MM.1S (cell line): ENCODE measurements around the gene ZKSCAN7.

Experiments used
- DNase-seq: peaks from one replicate; pipeline ENCODE4 v3.0.0-alpha.2; 2015
- H2AFZ ChIP-seq: fragments of 300-600 bp; sonication (generic); 2 replicates; pipeline ENCODE4 v1.6.0; 2016; ENCODE audit warnings: antibody characterized with exemption, low read length
- H3F3A ChIP-seq: fragments of 300-600 bp; sonication (generic); 2 replicates; pipeline ENCODE4 v1.6.1; 2016; ENCODE audit warnings: mild to moderate bottlenecking, antibody characterized with exemption, low read length, moderate library complexity, mixed read lengths; ENCODE audit not compliant: insufficient read depth
- H3K27ac ChIP-seq: fragments of 300-600 bp; sonication (generic); 2 replicates; pipeline ENCODE4 v1.5.1; 2016; ENCODE audit warnings: mild to moderate bottlenecking, low read length
- H3K27me3 ChIP-seq: fragments of 300-600 bp; sonication (generic); replicated peaks from 2 replicates; pipeline ENCODE4 v1.6.0; 2016; ENCODE audit warnings: low read length; ENCODE audit not compliant: insufficient read depth
- H3K36me3 ChIP-seq: fragments of 300-600 bp; sonication (generic); replicated peaks from 2 replicates; pipeline ENCODE4 v1.6.1; 2016; ENCODE audit warnings: mild to moderate bottlenecking, low read length, mixed read lengths; ENCODE audit not compliant: insufficient read depth
- H3K4me1 ChIP-seq: fragments of 300-600 bp; sonication (generic); 2 replicates; pipeline ENCODE4 v1.6.1; 2016; ENCODE audit warnings: low read length, mixed read lengths
- H3K4me2 ChIP-seq: fragments of 300-600 bp; sonication (generic); 2 replicates; pipeline ENCODE4 v1.6.0; 2016; ENCODE audit warnings: low read depth, low read length
- H3K4me3 ChIP-seq: fragments of 300-600 bp; sonication (generic); 2 replicates; pipeline ENCODE4 v1.5.1; 2016; ENCODE audit warnings: low read length, mixed read lengths
- H3K79me2 ChIP-seq: fragments of 300-600 bp; sonication (generic); 2 replicates; pipeline ENCODE4 v1.6.1; 2016; ENCODE audit warnings: mixed run types, low read length, mixed read lengths
- H3K9ac ChIP-seq: fragments of 300-600 bp; sonication (generic); 2 replicates; pipeline ENCODE4 v1.6.1; 2016; ENCODE audit warnings: low read length, mixed read lengths
- H3K9me2 ChIP-seq: fragments of 300-600 bp; sonication (generic); replicated peaks from 2 replicates; pipeline ENCODE4 v1.6.1; 2016; ENCODE audit warnings: mild to moderate bottlenecking, low read length, mixed read lengths; ENCODE audit not compliant: insufficient read depth
- H3K9me3 ChIP-seq: fragments of 300-600 bp; sonication (generic); replicated peaks from 2 replicates; pipeline ENCODE4 v1.6.1; 2016; ENCODE audit warnings: mild to moderate bottlenecking, low read length, mixed read lengths; ENCODE audit not compliant: insufficient read depth
- H4K20me1 ChIP-seq: fragments of 300-600 bp; sonication (generic); 2 replicates; pipeline ENCODE4 v1.6.1; 2016; ENCODE audit warnings: mild to moderate bottlenecking, low read length, moderate library complexity, mixed read lengths; ENCODE audit not compliant: insufficient read depth
- CTCF ChIP-seq: fragments of 300-600 bp; sonication (generic); IDR thresholded peaks from 2 replicates; pipeline ENCODE4 v1.5.1; 2016; ENCODE audit warnings: antibody characterized with exemption, low read length, mixed read lengths
- EZH2 ChIP-seq: fragments of 300-600 bp; sonication (generic); optimal IDR thresholded peaks from 2 replicates; pipeline ENCODE3; 2017; ENCODE audit warnings: low read depth, mild to moderate bottlenecking, antibody characterized with exemption, low read length, mixed read lengths
- EZH2phosphoT487 ChIP-seq: fragments of 300-600 bp; sonication (generic); IDR thresholded peaks from 2 replicates; pipeline ENCODE4 v1.6.1; 2018; ENCODE audit warnings: antibody characterized with exemption, low read length

ZKSCAN7 gene

GRCh38 chr3:44509393-44509921 lies 45.5 kb upstream of the ZKSCAN7 start:
- Histone ChIP-seq H3K9me2 (no peaks in the 10 kb centered on the region), H3K4me1 (peaks cover 13% of the 10 kb centered on the region), H3K27ac (peak overlapping the region; percentile 53; the same call in 1 of the 2 replicates), H3K36me3 (no peaks in the 10 kb centered on the region), H3K4me2 (peak overlapping the region; percentile 73), H4K20me1 (no peaks in the 10 kb centered on the region), H3K27me3 (no peaks in the 10 kb centered on the region), H3K79me2 (peaks cover 55% of the 10 kb centered on the region), H3F3A (peaks cover 11% of the 10 kb centered on the region), H2AFZ (no peak overlapping the region), H3K9ac (peak overlapping the region; percentile 76; the same call in 1 of the 2 replicates), H3K9me3 (no peaks in the 10 kb centered on the region), H3K4me3 (peak overlapping the region; percentile 67)
- TF ChIP-seq CTCF (no peak), EZH2phosphoT487 (no peak), EZH2 (no peak)
- DNase-seq: no peak

GRCh38 chr3:44510000-44510368 lies 45.0 kb upstream of the ZKSCAN7 start:
- H3K27me3 ChIP-seq: no peaks in the 10 kb centered on the region
- peaks cover 52% of the 10 kb centered on the region for H3K79me2 ChIP-seq
- peak overlapping the region; percentile 53; the same call in 1 of the 2 replicates for H3K27ac ChIP-seq
- no peaks in the 10 kb centered on the region for H3K9me2 ChIP-seq
- peak overlapping the region; percentile 67 for H3K4me3 ChIP-seq
- H2AFZ ChIP-seq: peak overlapping the region; percentile 78
- peak; percentile 55 for DNase-seq
- peaks cover 11% of the 10 kb centered on the region for H3F3A ChIP-seq
- peak overlapping the region; percentile 73 for H3K4me2 ChIP-seq
- TF ChIP-seq CTCF (no peak), EZH2 (no peak), EZH2phosphoT487 (no peak)
- peaks cover 13% of the 10 kb centered on the region for H3K4me1 ChIP-seq
- peak overlapping the region; percentile 76 for H3K9ac ChIP-seq
- H4K20me1 ChIP-seq: no peaks in the 10 kb centered on the region
- H3K9me3 ChIP-seq: no peaks in the 10 kb centered on the region
- H3K36me3 ChIP-seq: no peaks in the 10 kb centered on the region

GRCh38 chr3:44511238-44511566 lies 43.8 kb upstream of the ZKSCAN7 start:
- Histone ChIP-seq H3K9me3 (no peaks in the 10 kb centered on the region), H3K9me2 (no peaks in the 10 kb centered on the region), H3K9ac (peak overlapping the region; percentile 80; the same call in 1 of the 2 replicates), H3K79me2 (peaks cover 40% of the 10 kb centered on the region), H2AFZ (peak overlapping the region; percentile 96), H3K27ac (no peak overlapping the region), H3K4me1 (peaks cover 13% of the 10 kb centered on the region), H3K36me3 (no peaks in the 10 kb centered on the region), H4K20me1 (no peaks in the 10 kb centered on the region), H3K4me2 (peak overlapping the region; percentile 78), H3K27me3 (no peaks in the 10 kb centered on the region), H3K4me3 (peak overlapping the region; percentile 87), H3F3A (peaks cover 11% of the 10 kb centered on the region)
- DNase-seq: no peak
- TF ChIP-seq EZH2phosphoT487 (no peak), EZH2 (no peak), CTCF (no peak)
